ENCODE results near the gene MACROD1.
A peak's percentile ranks its signal among the peaks of the same experiment; 100 is the strongest.
"Not testable (repeated sequence)": the region's sequence is repeated elsewhere in the genome, so short reads cannot be mapped to it uniquely, and the experiment has no call there.

MACROD1 gene

GRCh38 chr11:64049509-64049908 is 116.4 kb downstream of the MACROD1 start:
- no peak for TF ChIP-seq POLR2A (IDR thresholded peaks at IDR 0.05; ENCODE audit: extremely low read depth, insufficient read length)
- TF ChIP-seq CTCF (IDR thresholded peaks at IDR 0.05; ENCODE audit: low read depth, low read length), result no peak
- TF ChIP-seq MYC (IDR thresholded peaks at IDR 0.05; ENCODE audit: low read depth, low read length), result no peak
- TF ChIP-seq MAX (IDR thresholded peaks at IDR 0.05; ENCODE audit: low read depth, low read length), result no peak
- no peak overlapping the region for H3K4me3 ChIP-seq (ENCODE audit: low read depth, low read length)
- DNase-seq (ENCODE audit: low read depth), result no peak

- DNase-seq (ENCODE audit: low read depth), result no peak
Measured at GRCh38 chr11:64048042-64048854, 117.7 kb downstream of the MACROD1 start.

GRCh38 chr11:64047373-64047772 is 118.5 kb downstream of the MACROD1 start:
- not testable (repeated sequence) for H3K4me3 ChIP-seq (ENCODE audit: low read depth, low read length); DNase-seq (ENCODE audit: low read depth)

More at GRCh38 chr11:64048042-64048854, 117.7 kb downstream of the MACROD1 start:
- no peak overlapping the region for H3K4me3 ChIP-seq (ENCODE audit: low read depth, low read length)
- TF ChIP-seq MAX (IDR thresholded peaks at IDR 0.05; ENCODE audit: low read depth, low read length), result no peak
- no peak for TF ChIP-seq CTCF (IDR thresholded peaks at IDR 0.05; ENCODE audit: low read depth, low read length)
- no peak for TF ChIP-seq MYC (IDR thresholded peaks at IDR 0.05; ENCODE audit: low read depth, low read length)
- TF ChIP-seq POLR2A (IDR thresholded peaks at IDR 0.05; ENCODE audit: extremely low read depth, insufficient read length), result no peak

GRCh38 chr11:64045700-64046099 is 120.2 kb downstream of the MACROD1 start:
- DNase-seq (ENCODE audit: low read depth), result no peak
- H3K4me3 ChIP-seq (ENCODE audit: low read depth, low read length), result no peak overlapping the region
- TF ChIP-seq MYC (IDR thresholded peaks at IDR 0.05; ENCODE audit: low read depth, low read length) (no peak), CTCF (IDR thresholded peaks at IDR 0.05; ENCODE audit: low read depth, low read length) (no peak), MAX (IDR thresholded peaks at IDR 0.05; ENCODE audit: low read depth, low read length) (no peak), POLR2A (IDR thresholded peaks at IDR 0.05; ENCODE audit: extremely low read depth, insufficient read length) (no peak)

GRCh38 chr11:64044730-64045393 is 121.1 kb downstream of the MACROD1 start:
- no peak overlapping the region for H3K4me3 ChIP-seq (ENCODE audit: low read depth, low read length)
- TF ChIP-seq MAX (IDR thresholded peaks at IDR 0.05; ENCODE audit: low read depth, low read length) (0 out of 2 replicates have a peak, but pooled peaks have one; percentile 33), POLR2A (IDR thresholded peaks at IDR 0.05; ENCODE audit: extremely low read depth, insufficient read length) (no peak)
- DNase-seq (ENCODE audit: low read depth), result peak; percentile 37

GRCh38 chr11:64043545-64043944 is 122.4 kb downstream of the MACROD1 start:
- DNase-seq (ENCODE audit: low read depth), result no peak
- H3K4me3 ChIP-seq (ENCODE audit: low read depth, low read length), result no peak overlapping the region
- TF ChIP-seq MAX (IDR thresholded peaks at IDR 0.05; ENCODE audit: low read depth, low read length) (no peak), CTCF (IDR thresholded peaks at IDR 0.05; ENCODE audit: low read depth, low read length) (no peak), POLR2A (IDR thresholded peaks at IDR 0.05; ENCODE audit: extremely low read depth, insufficient read length) (no peak), MYC (IDR thresholded peaks at IDR 0.05; ENCODE audit: low read depth, low read length) (no peak)
